ENCODE data around the gene MAD1L1.

Gene MAD1L1

DNA sequence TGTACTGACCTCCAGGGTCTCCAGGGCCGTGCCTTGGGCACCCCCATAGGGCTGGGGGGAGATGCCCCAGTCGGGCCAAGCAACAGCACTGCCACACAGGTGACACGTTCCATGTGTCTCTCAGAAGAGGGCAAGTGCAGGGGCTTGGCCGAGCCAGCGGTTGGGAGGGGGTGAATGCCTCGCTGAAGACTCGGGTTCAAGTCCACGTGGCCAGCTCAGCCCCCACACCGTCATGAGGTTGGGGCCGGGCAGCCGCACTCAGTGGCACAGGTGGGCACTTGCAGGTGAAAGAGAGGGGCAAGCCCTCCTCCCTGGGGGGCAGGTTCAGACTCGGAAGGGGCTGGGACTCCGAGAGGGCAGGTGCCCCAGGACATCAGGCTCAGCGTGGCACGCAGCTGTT lies 153.8 kb downstream of the MAD1L1 start:
- no peaks in the 10 kb centered on the region for H3K27me3 ChIP-seq (ENCODE audit: insufficient read depth, low read length)
- H2BK12ac ChIP-seq (ENCODE audit: low read length), result no peak overlapping the region

DNA sequence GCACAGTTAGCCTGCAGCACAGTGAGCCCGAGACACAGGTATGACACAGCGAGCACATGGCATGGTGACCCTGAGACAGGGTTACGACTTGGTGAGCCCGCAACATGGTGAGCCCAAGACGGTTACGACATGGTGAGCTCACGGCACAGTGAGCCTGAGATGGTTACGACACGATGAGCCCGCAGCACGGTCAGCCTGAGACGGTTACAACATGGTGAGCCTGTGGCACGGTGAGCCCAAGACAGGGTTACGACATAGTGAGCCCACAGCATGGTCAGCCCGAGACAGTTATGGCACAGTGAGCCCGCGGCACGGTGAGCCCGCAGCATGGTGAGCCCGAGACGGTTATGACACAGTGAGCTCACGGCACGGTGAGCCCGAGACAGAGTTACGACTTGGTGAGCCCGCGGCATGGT lies 156.1 kb downstream of the MAD1L1 start:
- peak; percentile 93 to 94 for DNase-seq
- no peaks in the 10 kb centered on the region for H3K27me3 ChIP-seq (ENCODE audit: insufficient read depth, low read length)
- H2AFZ ChIP-seq (ENCODE audit: insufficient read depth, low read length, poor library complexity), result no peak overlapping the region
- peaks cover 1% of the 10 kb centered on the region for H3K79me2 ChIP-seq (ENCODE audit: control insufficient read depth, insufficient read depth, low read length, poor library complexity)
- no peak overlapping the region for H4K12ac ChIP-seq (ENCODE audit: low read depth, low read length)
- H3K4ac ChIP-seq (ENCODE audit: low read depth, low read length), result no peak overlapping the region
- no peak overlapping the region for H2BK12ac ChIP-seq (ENCODE audit: low read length)
- no peak overlapping the region for H3K14ac ChIP-seq (ENCODE audit: low read length)
- no peak overlapping the region for H3K18ac ChIP-seq (ENCODE audit: low read length)
- H3K9me3 ChIP-seq (ENCODE audit: insufficient read depth, low read depth, low read length), result no peaks in the 10 kb centered on the region
- H2BK120ac ChIP-seq (ENCODE audit: insufficient read depth, low read length, poor library complexity), result no peak overlapping the region
- H3K4me3 ChIP-seq (ENCODE audit: low read depth, low read length), result no peak overlapping the region
- H2BK5ac ChIP-seq (ENCODE audit: low read depth, low read length, poor library complexity), result no peak overlapping the region
- H3K23ac ChIP-seq (ENCODE audit: low read length), result no peak overlapping the region
- no peak overlapping the region for H3K27ac ChIP-seq (ENCODE audit: low read depth, low read length)
- H3K36me3 ChIP-seq (ENCODE audit: control insufficient read depth in 1 of 2, insufficient read depth in 2 of 2, low read length in 2 of 2), result peaks cover 4 to 6% of the 10 kb centered on the region in 2 experiments
- no peak overlapping the region for H4K91ac ChIP-seq (ENCODE audit: low read depth, low read length)
- no peaks in the 10 kb centered on the region for H3K79me1 ChIP-seq (ENCODE audit: low read length)
- no peak overlapping the region for H2AK5ac ChIP-seq (ENCODE audit: low read length)
- H3K4me1 ChIP-seq (ENCODE audit: control insufficient read depth in 1 of 2, insufficient read depth in 2 of 2, low read length in 2 of 2), result no peaks in the 10 kb centered on the region
- H3K4me2 ChIP-seq (ENCODE audit: low read length), result no peak overlapping the region
- WGBS (ENCODE audit: extremely low coverage, insufficient coverage, insufficient read length), result no CpG with 5 or more reads among the region's 27 CpGs
- H4K8ac ChIP-seq (ENCODE audit: low read depth, low read length), result no peak overlapping the region
- H3K9ac ChIP-seq (ENCODE audit: low read length), result no peak overlapping the region

More for the DNA sequence above, 153.8 kb downstream of the MAD1L1 start:
- H3K18ac ChIP-seq (ENCODE audit: low read length), result no peak overlapping the region
- H3K4me1 ChIP-seq (ENCODE audit: control insufficient read depth in 1 of 2, insufficient read depth in 2 of 2, low read length in 2 of 2), result peaks cover 0 to 2% of the 10 kb centered on the region in 2 experiments
- H3K27ac ChIP-seq (ENCODE audit: low read depth, low read length), result no peak overlapping the region
- H3K79me2 ChIP-seq (ENCODE audit: control insufficient read depth, insufficient read depth, low read length, poor library complexity), result peaks cover 1% of the 10 kb centered on the region
- peaks cover 6 to 11% of the 10 kb centered on the region in 2 experiments for H3K36me3 ChIP-seq (ENCODE audit: control insufficient read depth in 1 of 2, insufficient read depth in 2 of 2, low read length in 2 of 2)
- DNase-seq, result no peak
- H2AFZ ChIP-seq (ENCODE audit: insufficient read depth, low read length, poor library complexity), result no peak overlapping the region
- no peak overlapping the region for H3K4me2 ChIP-seq (ENCODE audit: low read length)
- no peak overlapping the region for H4K91ac ChIP-seq (ENCODE audit: low read depth, low read length)
- no peak overlapping the region for H2BK120ac ChIP-seq (ENCODE audit: insufficient read depth, low read length, poor library complexity)
- no peak overlapping the region for H2BK5ac ChIP-seq (ENCODE audit: low read depth, low read length, poor library complexity)
- no CpG with 5 or more reads among the region's 15 CpGs for WGBS (ENCODE audit: extremely low coverage, insufficient coverage, insufficient read length)
- no peak overlapping the region for H3K4ac ChIP-seq (ENCODE audit: low read depth, low read length)
- no peak overlapping the region for H3K23ac ChIP-seq (ENCODE audit: low read length)
- no peak overlapping the region for H3K9ac ChIP-seq (ENCODE audit: low read length)
- H3K4me3 ChIP-seq (ENCODE audit: low read depth, low read length), result no peak overlapping the region
- no peaks in the 10 kb centered on the region for H3K9me3 ChIP-seq (ENCODE audit: insufficient read depth, low read depth, low read length)
- H3K14ac ChIP-seq (ENCODE audit: low read length), result no peak overlapping the region
- H2AK5ac ChIP-seq (ENCODE audit: low read length), result no peak overlapping the region
- H3K79me1 ChIP-seq (ENCODE audit: low read length), result no peaks in the 10 kb centered on the region
- no peak overlapping the region for H4K8ac ChIP-seq (ENCODE audit: low read depth, low read length)
- H4K12ac ChIP-seq (ENCODE audit: low read depth, low read length), result no peak overlapping the region

GRCh38 chr7:2075811-2076210 lies 156.9 kb downstream of the MAD1L1 start:
- peaks cover 4 to 6% of the 10 kb centered on the region in 2 experiments for H3K36me3 ChIP-seq (ENCODE audit: control insufficient read depth in 1 of 2, insufficient read depth in 2 of 2, low read length in 2 of 2)
- H2BK5ac ChIP-seq (ENCODE audit: low read depth, low read length, poor library complexity), result no peak overlapping the region
- no peaks in the 10 kb centered on the region for H3K9me3 ChIP-seq (ENCODE audit: insufficient read depth, low read depth, low read length)
- H3K9ac ChIP-seq (ENCODE audit: low read length), result no peak overlapping the region
- no peak overlapping the region for H2AK5ac ChIP-seq (ENCODE audit: low read length)
- no peak overlapping the region for H2BK120ac ChIP-seq (ENCODE audit: insufficient read depth, low read length, poor library complexity)
- peak overlapping the region; percentile 2 for H3K18ac ChIP-seq (ENCODE audit: low read length)
- no CpG with 5 or more reads among the region's 17 CpGs for WGBS (ENCODE audit: extremely low coverage, insufficient coverage, insufficient read length)
- no peak overlapping the region for H3K23ac ChIP-seq (ENCODE audit: low read length)
- H3K4me1 ChIP-seq (ENCODE audit: control insufficient read depth in 1 of 2, insufficient read depth in 2 of 2, low read length in 2 of 2), result no peaks in the 10 kb centered on the region
- no peak overlapping the region for H3K4ac ChIP-seq (ENCODE audit: low read depth, low read length)
- no peaks in the 10 kb centered on the region for H3K79me1 ChIP-seq (ENCODE audit: low read length)
- peaks cover 1% of the 10 kb centered on the region for H3K79me2 ChIP-seq (ENCODE audit: control insufficient read depth, insufficient read depth, low read length, poor library complexity)
- no peak overlapping the region for H2AFZ ChIP-seq (ENCODE audit: insufficient read depth, low read length, poor library complexity)
- H2BK12ac ChIP-seq (ENCODE audit: low read length), result no peak overlapping the region
- no peak overlapping the region for H4K12ac ChIP-seq (ENCODE audit: low read depth, low read length)
- no peak overlapping the region for H3K4me2 ChIP-seq (ENCODE audit: low read length)
- no peak overlapping the region for H4K91ac ChIP-seq (ENCODE audit: low read depth, low read length)
- H4K8ac ChIP-seq (ENCODE audit: low read depth, low read length), result no peak overlapping the region
- no peak for DNase-seq
- H3K14ac ChIP-seq (ENCODE audit: low read length), result no peak overlapping the region
- H3K27me3 ChIP-seq (ENCODE audit: insufficient read depth, low read length), result no peaks in the 10 kb centered on the region
- no peak overlapping the region for H3K4me3 ChIP-seq (ENCODE audit: low read depth, low read length)
- no peak overlapping the region for H3K27ac ChIP-seq (ENCODE audit: low read depth, low read length)

- Histone ChIP-seq H2BK5ac (ENCODE audit: low read depth, low read length, poor library complexity) (no peak overlapping the region), H2BK120ac (ENCODE audit: insufficient read depth, low read length, poor library complexity) (no peak overlapping the region), H3K79me2 (ENCODE audit: control insufficient read depth, insufficient read depth, low read length, poor library complexity) (peaks cover 1% of the 10 kb centered on the region), H3K23ac (ENCODE audit: low read length) (no peak overlapping the region), H4K8ac (ENCODE audit: low read depth, low read length) (no peak overlapping the region), H3K27me3 (ENCODE audit: insufficient read depth, low read length) (no peaks in the 10 kb centered on the region), H3K27ac (ENCODE audit: low read depth, low read length) (no peak overlapping the region), H3K4me1 (ENCODE audit: control insufficient read depth in 1 of 2, insufficient read depth in 2 of 2, low read length in 2 of 2) (no peaks in the 10 kb centered on the region), H4K91ac (ENCODE audit: low read depth, low read length) (no peak overlapping the region), H3K36me3 (ENCODE audit: control insufficient read depth in 1 of 2, insufficient read depth in 2 of 2, low read length in 2 of 2) (peaks cover 4 to 6% of the 10 kb centered on the region in 2 experiments), H3K4me3 (ENCODE audit: low read depth, low read length) (no peak overlapping the region), H2AFZ (ENCODE audit: insufficient read depth, low read length, poor library complexity) (no peak overlapping the region), H3K14ac (ENCODE audit: low read length) (no peak overlapping the region), H3K4me2 (ENCODE audit: low read length) (no peak overlapping the region), H3K9me3 (ENCODE audit: insufficient read depth, low read depth, low read length) (no peaks in the 10 kb centered on the region), H3K79me1 (ENCODE audit: low read length) (no peaks in the 10 kb centered on the region), H3K4ac (ENCODE audit: low read depth, low read length) (no peak overlapping the region), H4K12ac (ENCODE audit: low read depth, low read length) (no peak overlapping the region), H2BK12ac (ENCODE audit: low read length) (no peak overlapping the region), H2AK5ac (ENCODE audit: low read length) (no peak overlapping the region), H3K9ac (ENCODE audit: low read length) (no peak overlapping the region), H3K18ac (ENCODE audit: low read length) (no peak overlapping the region)
- no CpG with 5 or more reads among the region's 17 CpGs for WGBS (ENCODE audit: extremely low coverage, insufficient coverage, insufficient read length)
- DNase-seq, result no peak
Observed at GRCh38 chr7:2074691-2075090, 158.1 kb downstream of the MAD1L1 start.

Data from trophoblast cell (in vitro differentiated cells and primary cell).